ENCODE data around the gene FAM20B.

The FAM20B gene

DNA sequence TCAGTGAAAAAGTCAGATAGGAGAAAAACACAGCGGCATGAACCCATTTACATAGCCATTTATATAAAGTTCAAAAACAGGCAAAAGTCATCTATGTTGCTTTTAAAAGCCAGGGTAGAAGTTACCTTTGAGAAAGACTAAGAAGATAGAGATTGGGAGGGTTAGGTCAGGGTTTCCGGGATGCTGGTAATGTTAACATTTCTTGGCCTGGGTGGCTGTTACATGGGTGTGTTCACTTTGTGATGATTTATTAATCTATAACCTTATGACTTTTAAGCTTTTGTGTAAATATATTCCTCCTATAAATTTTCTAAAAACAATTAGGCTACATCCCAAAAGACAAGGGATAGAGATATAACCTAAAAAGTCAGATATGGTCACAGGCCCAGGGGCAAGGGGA, 15.0 kb upstream of the FAM20B start:
- H3K27ac Mint-ChIP-seq, result no peak overlapping the region
- no peaks in the 10 kb centered on the region for H3K9me3 Mint-ChIP-seq
- no peaks in the 10 kb centered on the region for H3K27me3 Mint-ChIP-seq
- peaks cover 12% of the 10 kb centered on the region for H3K4me1 Mint-ChIP-seq (ENCODE audit: low read depth)
- intact Hi-C loops (cut with micrococcal nuclease), result no loop called here
- H3K4me3 Mint-ChIP-seq, result no peak overlapping the region
- H3K36me3 Mint-ChIP-seq (ENCODE audit: low read depth), result no peaks in the 10 kb centered on the region

DNA sequence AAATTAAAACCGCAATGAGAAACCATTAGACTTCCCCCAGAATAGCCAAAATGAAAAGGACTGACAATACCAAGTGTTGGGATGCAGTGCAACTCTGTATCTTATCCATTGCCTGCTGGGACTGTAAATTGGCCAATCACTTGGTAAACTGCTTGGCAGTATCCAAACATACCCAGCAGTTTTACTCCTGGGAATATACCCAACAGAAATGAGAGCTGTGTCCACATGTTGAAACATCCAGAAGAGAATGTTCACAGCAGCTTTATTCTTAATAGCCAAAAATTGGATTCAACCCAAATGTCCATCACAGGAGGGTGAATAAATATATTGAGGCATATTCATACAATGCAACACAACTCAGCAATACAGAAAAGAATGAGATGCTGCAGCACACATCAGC, 13.7 kb upstream of the FAM20B start:
- Mint-ChIP-seq H3K27ac (no peak overlapping the region), H3K4me3 (no peak overlapping the region), H3K9me3 (no peaks in the 10 kb centered on the region), H3K27me3 (no peaks in the 10 kb centered on the region), H3K36me3 (ENCODE audit: low read depth) (no peaks in the 10 kb centered on the region), H3K4me1 (ENCODE audit: low read depth) (peaks cover 24% of the 10 kb centered on the region)
- intact Hi-C loops (cut with micrococcal nuclease), result no loop called here

DNA sequence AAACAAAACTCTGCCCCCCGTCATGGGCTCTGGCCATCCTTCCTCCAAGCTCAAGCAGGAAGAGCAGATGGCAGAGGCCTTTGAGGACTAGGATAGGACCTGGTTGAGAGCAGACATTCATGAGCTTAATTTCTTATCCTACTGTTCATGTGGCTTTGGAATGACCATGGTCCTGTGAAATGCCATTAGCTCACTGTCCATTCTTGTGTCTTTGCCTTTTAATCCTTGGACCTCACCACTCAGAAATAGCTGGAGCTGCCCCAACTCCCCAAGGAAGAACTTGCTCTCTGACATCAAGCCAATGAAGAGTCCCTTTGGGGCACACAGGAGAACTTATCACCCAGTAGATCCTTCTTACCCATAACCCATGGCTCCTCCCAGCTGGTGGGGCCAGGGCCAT, 11.6 kb upstream of the FAM20B start:
- peak overlapping the region; percentile 58 for H3K27ac Mint-ChIP-seq
- no peaks in the 10 kb centered on the region for H3K9me3 Mint-ChIP-seq
- no peak overlapping the region for H3K4me3 Mint-ChIP-seq
- H3K36me3 Mint-ChIP-seq (ENCODE audit: low read depth), result no peaks in the 10 kb centered on the region
- no peaks in the 10 kb centered on the region for H3K27me3 Mint-ChIP-seq
- intact Hi-C loops (cut with micrococcal nuclease), result no loop called here
- H3K4me1 Mint-ChIP-seq (ENCODE audit: low read depth), result peaks cover 41% of the 10 kb centered on the region

DNA sequence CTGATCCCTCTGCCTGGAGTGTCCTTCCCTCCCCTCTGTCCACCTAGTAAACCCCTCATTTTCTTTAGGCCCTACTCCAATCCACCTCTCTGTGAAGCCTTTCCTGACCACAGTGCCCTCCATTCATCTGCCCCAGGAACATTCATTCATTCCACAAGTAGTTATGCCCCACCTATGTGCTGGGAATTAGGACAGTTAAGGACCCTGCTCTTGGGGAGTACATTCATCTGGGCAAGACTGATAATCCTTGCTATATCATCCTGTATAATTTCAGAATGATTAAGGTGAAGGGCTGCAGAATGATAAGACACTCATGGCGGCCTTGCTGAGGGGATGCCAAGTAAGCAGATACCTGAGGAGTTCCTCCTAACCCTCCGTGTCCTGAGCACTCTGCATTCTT, 10.3 kb upstream of the FAM20B start:
- intact Hi-C loops (cut with micrococcal nuclease), result no loop called here
- H3K9me3 Mint-ChIP-seq, result no peaks in the 10 kb centered on the region

DNA sequence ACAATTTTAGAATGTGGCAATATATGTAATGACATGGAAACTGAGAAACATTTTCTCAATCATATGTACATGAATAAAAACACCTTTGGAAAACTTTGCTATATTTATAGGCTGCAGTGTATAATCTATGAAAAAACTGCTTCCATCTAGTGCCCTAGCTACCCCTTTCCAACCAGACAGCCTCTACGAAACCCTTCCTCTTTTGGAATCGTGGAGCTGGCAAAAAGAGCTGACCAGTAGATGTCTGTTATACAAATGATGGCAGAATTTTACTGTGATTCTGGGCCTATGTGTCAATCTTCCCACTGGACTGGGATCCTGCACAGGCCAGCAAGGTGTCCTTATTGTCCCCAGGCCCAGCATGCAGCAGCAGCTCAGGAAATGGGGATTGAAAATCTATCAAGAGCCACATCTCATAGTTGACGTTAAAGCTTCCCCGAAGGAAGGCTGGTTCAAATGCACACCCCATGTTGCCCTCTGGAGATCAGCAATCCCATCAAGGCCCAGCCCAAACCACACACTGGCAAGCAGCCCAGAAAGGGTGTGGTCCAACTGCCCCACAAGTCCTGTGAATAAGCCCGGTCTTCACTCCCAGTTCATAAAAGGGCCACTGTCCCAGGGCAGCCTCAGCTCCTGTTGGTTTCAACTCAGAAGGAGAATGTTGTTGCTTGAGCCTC, 8.8 kb upstream of the FAM20B start:
- intact Hi-C loops (cut with micrococcal nuclease), result loop anchor here (1.0 kb wide), 1 partner anchor 8 kb away; the partner anchor contains the start of gene FAM20B
- H3K9me3 Mint-ChIP-seq, result no peaks in the 10 kb centered on the region
- H3K36me3 Mint-ChIP-seq (ENCODE audit: low read depth), result no peaks in the 10 kb centered on the region
- H3K27me3 Mint-ChIP-seq, result no peaks in the 10 kb centered on the region
- H3K4me1 Mint-ChIP-seq (ENCODE audit: low read depth), result peaks cover 52% of the 10 kb centered on the region
- peak overlapping the region; percentile 82 for H3K27ac Mint-ChIP-seq
- peak overlapping the region; percentile 39 for H3K4me3 Mint-ChIP-seq

More for the DNA sequence above, 10.3 kb upstream of the FAM20B start:
- no peaks in the 10 kb centered on the region for H3K27me3 Mint-ChIP-seq
- no peak overlapping the region for H3K4me3 Mint-ChIP-seq
- peak overlapping the region; percentile 14 for H3K27ac Mint-ChIP-seq
- H3K36me3 Mint-ChIP-seq (ENCODE audit: low read depth), result no peaks in the 10 kb centered on the region
- H3K4me1 Mint-ChIP-seq (ENCODE audit: low read depth), result peaks cover 49% of the 10 kb centered on the region

DNA sequence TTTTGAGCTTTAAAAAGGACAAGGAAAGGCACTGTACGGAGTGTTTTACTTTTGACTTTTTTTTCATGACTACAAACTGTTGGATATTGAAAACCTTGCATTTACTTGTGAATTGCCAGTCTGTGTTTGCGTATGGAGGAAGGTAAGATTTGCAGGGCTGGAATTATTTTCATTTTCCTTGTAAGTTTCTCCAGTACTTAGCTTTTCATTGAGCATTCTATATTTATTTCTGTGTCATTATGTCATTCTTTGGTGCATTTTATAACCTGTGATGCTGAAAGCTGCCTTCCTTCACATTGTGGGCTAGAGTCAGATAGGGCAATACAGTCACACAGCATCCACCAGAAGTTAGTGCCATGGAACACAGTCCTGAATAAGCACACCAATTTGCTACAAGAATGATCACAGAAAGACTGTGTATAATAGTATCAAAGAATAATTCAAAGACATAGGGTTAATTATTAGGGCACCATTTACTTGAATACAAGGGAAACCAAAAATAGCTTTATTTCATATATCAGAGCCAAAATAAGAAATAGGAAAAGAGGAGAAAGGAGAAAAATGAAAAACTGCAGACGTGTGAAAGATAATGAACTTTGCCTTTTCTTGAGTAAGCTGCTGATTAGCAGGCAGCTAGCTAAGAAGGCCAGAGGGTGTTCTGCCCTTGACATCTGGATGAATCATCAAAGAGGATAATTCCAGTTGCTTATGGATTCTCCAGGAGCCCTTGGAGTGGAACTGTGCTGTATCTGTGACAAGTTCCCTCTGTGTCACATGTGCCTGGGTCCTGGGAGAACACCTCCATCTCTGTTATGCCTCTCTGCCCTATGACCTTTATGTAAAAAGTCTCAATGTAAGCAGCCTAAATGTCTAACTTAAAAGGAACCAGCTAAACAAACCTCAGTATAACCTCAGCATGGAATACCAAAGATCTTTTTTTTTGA, 8.0 kb upstream of the FAM20B start:
- Mint-ChIP-seq H3K4me3 (peak overlapping the region; percentile 39), H3K27me3 (peaks cover 1% of the 10 kb centered on the region), H3K36me3 (ENCODE audit: low read depth) (no peaks in the 10 kb centered on the region), H3K27ac (peak overlapping the region; percentile 82), H3K4me1 (ENCODE audit: low read depth) (peaks cover 60% of the 10 kb centered on the region), H3K9me3 (no peaks in the 10 kb centered on the region)
- intact Hi-C loops (cut with micrococcal nuclease), result loop anchor here (1.0 kb wide), 1 partner anchor 8 kb away; the partner anchor contains the start of gene FAM20B

DNA sequence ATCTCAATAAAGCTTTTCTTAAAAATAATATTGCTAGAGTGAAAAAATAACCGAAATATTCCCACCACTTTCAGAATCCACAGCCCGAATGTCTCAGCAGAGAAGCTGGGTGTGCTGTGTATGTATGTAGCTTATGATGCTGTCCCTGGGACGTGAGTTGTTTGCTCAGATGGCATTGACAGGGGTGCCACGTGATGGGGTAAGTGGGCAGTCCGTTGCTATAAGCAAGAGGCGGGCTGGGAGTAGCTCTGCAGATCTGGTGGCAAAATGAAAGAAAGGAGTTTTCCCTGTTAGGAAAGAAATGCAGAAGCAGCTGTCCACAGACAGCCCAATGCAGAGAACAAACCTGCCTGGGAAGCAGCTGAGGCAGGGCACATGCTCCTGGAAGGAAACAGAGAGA, 3.8 kb upstream of the FAM20B start:
- Mint-ChIP-seq H3K36me3 (ENCODE audit: low read depth) (peaks cover 5% of the 10 kb centered on the region), H3K27ac (peak overlapping the region; percentile 56), H3K4me1 (ENCODE audit: low read depth) (peaks cover 57% of the 10 kb centered on the region), H3K9me3 (no peaks in the 10 kb centered on the region), H3K4me3 (peak overlapping the region; percentile 17), H3K27me3 (peaks cover 1% of the 10 kb centered on the region)
- intact Hi-C loops (cut with micrococcal nuclease), result no loop called here

DNA sequence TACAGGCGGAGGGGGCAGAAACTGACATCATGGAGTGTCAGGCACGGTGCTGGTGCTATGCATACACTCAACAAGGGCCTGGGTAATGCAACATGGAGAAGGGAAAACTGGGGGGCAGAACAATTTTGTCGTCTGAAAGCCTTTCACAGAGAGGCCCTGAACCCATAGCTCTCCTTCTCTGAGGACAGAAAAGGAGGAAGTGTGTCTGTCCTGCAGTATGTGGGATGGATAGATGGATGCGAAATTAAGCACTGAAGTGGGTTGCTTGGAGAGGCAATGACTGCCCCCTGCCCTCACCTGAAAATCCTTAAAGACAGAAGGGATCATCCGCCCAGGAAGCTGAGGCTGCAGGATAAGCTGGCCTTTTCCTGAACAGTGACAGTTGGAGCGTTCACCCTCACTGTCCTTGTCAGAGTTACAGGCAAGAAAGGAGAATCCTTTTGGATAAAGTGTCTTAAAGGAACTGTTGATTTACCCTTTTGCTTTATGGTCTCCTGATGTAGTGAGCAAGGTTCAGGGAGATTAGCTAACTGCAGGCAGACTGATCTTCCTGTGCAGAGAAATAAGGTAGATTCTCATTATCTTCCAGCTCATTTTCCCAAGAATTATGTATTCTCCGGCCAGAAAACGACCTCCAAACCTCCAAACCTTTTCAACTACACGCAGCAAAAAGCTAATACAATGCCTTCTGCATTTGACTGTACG, 1.6 kb upstream of the FAM20B start:
- H3K4me1 Mint-ChIP-seq (ENCODE audit: low read depth), result peaks cover 59% of the 10 kb centered on the region
- no peak overlapping the region for H3K27ac Mint-ChIP-seq
- peaks cover 1% of the 10 kb centered on the region for H3K27me3 Mint-ChIP-seq
- H3K9me3 Mint-ChIP-seq, result no peaks in the 10 kb centered on the region
- peaks cover 5% of the 10 kb centered on the region for H3K36me3 Mint-ChIP-seq (ENCODE audit: low read depth)
- no peak overlapping the region for H3K4me3 Mint-ChIP-seq
- intact Hi-C loops (cut with micrococcal nuclease), result no loop called here

DNA sequence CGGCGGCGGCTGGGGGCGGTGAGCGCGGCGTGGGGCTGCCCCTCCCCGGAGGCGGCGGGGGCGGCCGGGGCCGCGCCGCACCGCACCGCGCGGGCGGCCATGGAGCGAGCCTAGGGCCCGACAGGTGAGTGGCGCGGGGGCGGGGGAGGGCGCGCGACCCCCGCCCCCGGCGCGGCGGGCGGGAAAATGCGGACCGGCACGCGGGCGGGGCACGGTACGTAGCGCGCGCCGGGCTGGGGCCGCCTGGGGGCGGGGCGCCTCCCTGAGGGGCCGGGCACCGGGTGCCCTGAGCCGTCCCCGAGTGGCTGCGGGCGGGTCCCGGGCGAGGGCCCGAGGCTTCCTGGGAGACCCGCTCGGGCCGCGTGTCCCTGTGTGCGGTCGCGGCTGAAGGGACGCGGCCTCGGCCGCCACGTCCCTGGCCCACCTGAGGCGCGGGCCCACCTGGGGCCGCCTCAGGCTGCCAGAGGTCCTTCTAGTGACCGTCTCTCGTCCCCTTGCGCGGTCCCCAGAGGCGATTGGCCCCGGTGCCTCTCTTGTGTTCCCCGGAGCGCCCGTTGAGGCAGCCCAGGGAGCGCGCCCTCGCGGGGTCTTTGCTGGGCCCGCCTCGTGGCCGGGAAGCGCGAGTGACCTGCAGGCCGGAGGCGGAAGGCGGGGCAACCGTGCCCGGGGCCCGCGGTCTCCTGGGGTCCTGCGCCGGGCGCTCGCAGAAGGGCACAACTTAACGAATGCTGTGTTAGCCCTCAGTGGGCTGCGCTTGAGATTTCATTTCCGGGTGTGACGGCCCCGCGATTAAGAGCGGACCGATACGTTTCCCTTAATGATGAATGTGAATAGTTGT, 500 bp downstream of the FAM20B start:
- peak overlapping the region; percentile 84 for H3K27ac Mint-ChIP-seq
- intact Hi-C loops (cut with micrococcal nuclease), result loop anchor here (1.0 to 5.0 kb wide), 3 partner anchors 9 to 989 kb away; partner anchors contain the start of gene AXDND1
- no peaks in the 10 kb centered on the region for H3K9me3 Mint-ChIP-seq
- H3K27me3 Mint-ChIP-seq, result peaks cover 1% of the 10 kb centered on the region
- H3K4me1 Mint-ChIP-seq (ENCODE audit: low read depth), result peaks cover 71% of the 10 kb centered on the region
- H3K36me3 Mint-ChIP-seq (ENCODE audit: low read depth), result peaks cover 5% of the 10 kb centered on the region
- H3K4me3 Mint-ChIP-seq, result peak overlapping the region; percentile 81

DNA sequence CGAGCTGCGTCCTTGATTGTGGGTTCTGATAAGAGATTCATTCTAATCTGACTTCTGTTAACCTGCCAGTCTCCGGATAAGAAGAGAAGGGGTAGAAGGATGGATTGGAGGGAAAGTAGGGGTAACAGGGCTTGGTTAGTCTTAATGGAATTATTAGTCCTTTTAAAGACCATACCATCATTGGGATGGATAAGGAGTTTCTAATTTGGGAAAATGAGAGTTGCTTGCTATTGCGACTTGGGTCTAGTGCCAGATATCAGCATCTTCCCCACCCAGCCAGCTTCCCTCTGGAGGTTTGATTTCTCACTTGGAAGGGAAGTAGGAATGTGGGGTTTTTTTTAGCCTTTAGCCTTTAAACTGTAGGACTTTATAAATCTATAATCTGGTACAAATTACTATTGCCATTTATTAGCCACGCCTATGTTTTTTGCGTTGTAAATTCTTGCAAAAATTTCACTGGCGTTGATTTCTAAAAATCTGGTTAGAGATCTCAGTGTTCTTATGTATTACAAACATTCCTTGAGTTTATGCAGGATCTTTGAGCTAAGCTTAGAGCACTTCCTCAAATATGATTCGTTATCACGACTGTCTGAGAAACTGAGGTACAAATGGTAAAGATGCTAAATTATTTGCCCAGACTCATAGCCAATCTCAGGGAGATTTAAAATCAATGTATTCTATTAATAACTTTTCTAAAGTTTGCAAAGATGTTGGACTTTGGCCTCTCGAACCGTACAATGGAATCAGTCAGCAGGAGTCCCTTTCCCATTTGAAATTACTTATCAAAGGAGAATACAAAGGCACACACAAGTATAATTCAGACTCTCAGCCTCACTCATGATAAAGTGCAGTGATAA, 1.3 kb downstream of the FAM20B start:
- H3K27me3 Mint-ChIP-seq, result peaks cover 1% of the 10 kb centered on the region
- H3K4me3 Mint-ChIP-seq, result peak overlapping the region; percentile 81
- H3K36me3 Mint-ChIP-seq (ENCODE audit: low read depth), result peaks cover 5% of the 10 kb centered on the region
- peak overlapping the region; percentile 84 for H3K27ac Mint-ChIP-seq
- intact Hi-C loops (cut with micrococcal nuclease), result loop anchor here (5.0 kb wide), 2 partner anchors 340 to 990 kb away; partner anchors contain the start of gene AXDND1
- peaks cover 67% of the 10 kb centered on the region for H3K4me1 Mint-ChIP-seq (ENCODE audit: low read depth)
- H3K9me3 Mint-ChIP-seq, result no peaks in the 10 kb centered on the region

DNA sequence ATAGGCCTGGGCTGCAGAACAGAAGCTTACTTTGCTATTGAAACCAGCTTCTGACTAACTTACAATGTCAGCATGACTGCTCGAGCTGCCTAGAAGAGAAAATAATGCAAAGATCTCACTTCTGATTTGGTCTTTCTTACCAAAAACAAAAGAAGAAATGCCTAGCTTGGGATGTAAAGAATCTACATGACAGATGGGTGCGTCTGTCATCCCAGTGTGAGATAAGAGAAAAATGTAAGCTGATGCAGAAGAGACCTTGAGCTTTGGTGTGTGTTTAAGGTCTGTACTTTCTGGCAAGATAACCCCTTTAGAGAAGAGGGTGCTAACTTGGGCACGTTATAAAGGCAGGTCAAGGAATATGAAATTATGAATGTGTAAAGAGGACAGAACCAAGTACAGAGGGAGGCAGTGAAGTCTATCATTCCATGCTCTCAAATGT, 3.6 kb downstream of the FAM20B start:
- H3K36me3 Mint-ChIP-seq (ENCODE audit: low read depth), result peaks cover 5% of the 10 kb centered on the region
- no peaks in the 10 kb centered on the region for H3K9me3 Mint-ChIP-seq
- H3K4me1 Mint-ChIP-seq (ENCODE audit: low read depth), result peaks cover 71% of the 10 kb centered on the region
- no peak overlapping the region for H3K4me3 Mint-ChIP-seq
- no peaks in the 10 kb centered on the region for H3K27me3 Mint-ChIP-seq
- H3K27ac Mint-ChIP-seq, result peak overlapping the region; percentile 76
- intact Hi-C loops (cut with micrococcal nuclease), result loop anchor here (5.0 kb wide), 2 partner anchors 338 to 992 kb away; partner anchors contain the start of gene AXDND1

DNA sequence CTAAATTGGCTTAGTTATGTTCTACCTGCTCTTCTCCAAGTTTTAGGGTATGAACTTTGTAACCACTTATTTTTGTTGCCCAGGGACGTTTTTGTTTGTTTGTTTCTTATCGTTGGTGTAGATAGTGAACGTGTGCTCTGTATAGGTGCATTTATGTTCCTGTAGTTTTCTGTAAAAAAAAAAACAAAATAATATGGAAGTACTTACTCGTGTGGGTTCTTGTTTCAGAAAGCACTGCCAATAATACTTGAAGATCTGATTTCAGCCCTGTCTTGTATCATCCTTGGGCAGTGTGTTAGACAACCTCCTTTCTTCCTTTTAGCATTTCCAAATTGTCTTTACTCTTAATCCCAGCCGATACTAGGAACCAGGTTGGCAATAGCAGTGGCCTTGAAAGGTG, 4.4 kb downstream of the FAM20B start:
- Mint-ChIP-seq H3K4me1 (ENCODE audit: low read depth) (peaks cover 71% of the 10 kb centered on the region), H3K4me3 (no peak overlapping the region), H3K27me3 (no peaks in the 10 kb centered on the region), H3K36me3 (ENCODE audit: low read depth) (peaks cover 5% of the 10 kb centered on the region), H3K27ac (no peak overlapping the region), H3K9me3 (no peaks in the 10 kb centered on the region)
- intact Hi-C loops (cut with micrococcal nuclease), result no loop called here

All from dendritic cell treated with granulocyte-macrophage colony-stimulating factor and Interleukin-4, amounts not matched to agents 40 ng/mL and 50 ng/mL, for 4 days (primary cell).